Spleen (tissue), 11 donors: Measurements from ENCODE around the gene HERC3. TPM values are rescaled to one million over a fixed set of nuclear protein-coding genes. Genes with fewer than 3 reads are reported as not detected.

Experiments used
- DNase-seq: peaks from one replicate; pipeline ENCODE4 v3.0.0-alpha.2; 2020
- H3K27ac ChIP-seq, 8 donors: fragments of 200-600 bp; sonication (generic) in 7 of 8; 1 replicate in 4 of 8; 2 replicates in 4 of 8; pipeline versions ENCODE4 v1.5.0 to v1.8.0; 2016 to 2021; ENCODE audit warnings: inconsistent platforms in 4 of 8, mild to moderate bottlenecking in 4 of 8, moderate library complexity in 1 of 8
- H3K27me3 ChIP-seq, 7 donors: fragments of 200-600 bp; sonication (generic) in 6 of 7; replicated peaks in 1 of 7; 1 replicate in 4 of 7; 2 replicates in 3 of 7; pipeline versions ENCODE4 v1.5.0 to v1.8.0; 2016 to 2021; ENCODE audit warnings: inconsistent platforms in 3 of 7, mild to moderate bottlenecking in 1 of 7
- H3K36me3 ChIP-seq, 6 donors: fragments of 200-600 bp; sonication (generic) in 5 of 6; 1 replicate in 4 of 6; 2 replicates in 2 of 6; pipeline versions ENCODE4 v1.5.0 to v1.8.0; 2016 to 2021; ENCODE audit warnings: inconsistent platforms in 2 of 6
- H3K4me1 ChIP-seq, 6 donors: fragments of 200-600 bp; sonication (generic) in 5 of 6; 1 replicate in 3 of 6; 2 replicates in 3 of 6; pipeline versions ENCODE4 v1.5.0 to v1.8.0; 2016 to 2021; ENCODE audit warnings: inconsistent platforms in 3 of 6
- H3K4me3 ChIP-seq, 8 donors: fragments of 200-600 bp; sonication (generic) in 7 of 8; 1 replicate in 4 of 8; 2 replicates in 4 of 8; pipeline versions ENCODE4 v1.5.0 to v1.8.0; 2016 to 2021; ENCODE audit warnings: inconsistent platforms in 4 of 8, mild to moderate bottlenecking in 4 of 8, moderate library complexity in 2 of 8
- H3K9me3 ChIP-seq, 8 donors: fragments of 200-600 bp; sonication (generic) in 7 of 8; 1 replicate in 4 of 8; 2 replicates in 4 of 8; pipeline versions ENCODE4 v1.5.0 to v1.8.0; 2016 to 2021; ENCODE audit warnings: inconsistent platforms in 4 of 8
- CTCF ChIP-seq, 11 experiments: fragments of 200-600 bp in 7 of 11; fragments of 450-650 bp in 4 of 11; sonication (generic) in 4 of 11; IDR thresholded peaks in 8 of 11; conservative IDR thresholded peaks in 3 of 11; 1 replicate in 7 of 11; 2 replicates in 4 of 11; pipeline versions ENCODE4 v1.4.0 to v1.8.0; 2016 to 2021; ENCODE audit warnings: antibody characterized with exemption in 11 of 11, inconsistent platforms in 4 of 11, mild to moderate bottlenecking in 1 of 11
- POLR2A ChIP-seq, 3 donors: fragments of 450-650 bp; IDR thresholded peaks; one replicate each; pipeline ENCODE4 v1.5.1; 2017; ENCODE audit warnings: antibody characterized with exemption in 3 of 3, mild to moderate bottlenecking in 1 of 3
- POLR2AphosphoS5 ChIP-seq, 3 donors: sonication (generic); formaldehyde crosslinking; IDR thresholded peaks; one replicate each; pipeline ENCODE4 v1.5.1; 2017; ENCODE audit warnings: antibody characterized with exemption in 3 of 3
- WGBS, 5 donors: extraction: QIAGEN DNeasy Blood & Tissue Kit in 3 of 5; methylation state at CpG; one replicate each; pipeline versions ENCODE4 v1.1.5 to v1.1.7; 2013 to 2018; 5-methylcytosine and 5-hydroxymethylcytosine counted together
- intact Hi-C: fragments of 100-400 bp; cut with DNase I; formaldehyde crosslinking; loops from one replicate; pipeline ENCODE4 v1.15.0; 2023; ENCODE audit warnings: low total_unique reads
- polyA plus RNA-seq, 3 donors: library from polyadenylated mRNA; stranded (reverse); fragments of 200-250 nt; gene quantifications; one replicate each; pipeline ENCODE4 v1.2.1, GENCODE V29; 2013
- total RNA-seq, 7 donors: library from RNA; depleted of rRNA in 3 of 7; stranded (reverse); fragments of >200 nt in 3 of 7; fragmentation: NEBNext Ultra II Directional in 4 of 7; extraction: Animal tissue kit (Norgen Biotek cat#: 25700) in 4 of 7; gene quantifications; one replicate each; pipeline versions ENCODE4 v1.1.0 to v1.2.1, GENCODE V29; 2016 to 2021
- donor health status: healthy with polysubstance abuse.
- donor health status: DM: no; HTN: no; CAD: no; lungs with moderate emphysema.
- donor health status: DM: no; HTN: no; CAD: no.
- donor health status: Bipolar disorder and iron deficiency.
- donor health status: healthy.
- donor health status: DM: no; HTN: no; CAD: no.
- donor health status: DM: yes; HTN: yes; CAD: no.

The HERC3 gene
- total and polyA plus RNA-seq, 10 donors: 4.4 to 73.5 (median 62.2) TPM

DNA sequence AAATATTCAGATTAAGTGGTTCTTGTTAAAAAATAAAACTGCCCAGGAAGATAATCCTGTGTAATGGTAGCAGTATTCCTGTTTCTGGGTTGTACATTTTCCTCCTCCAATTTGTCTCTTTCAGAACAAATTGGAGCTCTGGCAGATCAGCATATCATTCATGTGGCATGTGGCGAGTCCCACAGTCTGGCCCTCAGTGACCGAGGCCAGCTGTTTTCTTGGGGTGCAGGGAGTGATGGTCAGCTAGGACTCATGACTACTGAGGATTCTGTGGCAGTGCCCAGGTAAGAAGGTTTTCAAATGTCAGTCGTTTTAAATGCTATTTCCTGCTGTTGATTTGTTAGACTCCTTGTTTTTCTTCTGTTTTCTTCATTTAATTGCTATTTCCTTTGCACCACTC lies 57.4 kb downstream of the HERC3 start:
- no peak for DNase-seq
- intact Hi-C loops: no loop called here
- peaks cover 0 to 38% (median 15%) of the 10 kb centered on the region in 6 donors for H3K36me3 ChIP-seq
- 72 to 84% (median 80%) methylated on average over 3 of the region's 3 CpGs for WGBS, 5 donors
- TF ChIP-seq POLR2A (IDR thresholded peaks at IDR 0.05): no peak
- no peak for TF ChIP-seq CTCF (IDR thresholded peaks at IDR 0.05 in 8 of 11, conservative IDR thresholded peaks at IDR 0.05 in 3 of 11)
- TF ChIP-seq POLR2AphosphoS5 (IDR thresholded peaks at IDR 0.05): no peak
- no peak overlapping the region for H3K4me3 ChIP-seq
- H3K9me3 ChIP-seq: no peaks in the 10 kb centered on the region
- no peaks in the 10 kb centered on the region for H3K27me3 ChIP-seq
- no peak overlapping the region for H3K27ac ChIP-seq
- no peaks in the 10 kb centered on the region for H3K4me1 ChIP-seq

DNA sequence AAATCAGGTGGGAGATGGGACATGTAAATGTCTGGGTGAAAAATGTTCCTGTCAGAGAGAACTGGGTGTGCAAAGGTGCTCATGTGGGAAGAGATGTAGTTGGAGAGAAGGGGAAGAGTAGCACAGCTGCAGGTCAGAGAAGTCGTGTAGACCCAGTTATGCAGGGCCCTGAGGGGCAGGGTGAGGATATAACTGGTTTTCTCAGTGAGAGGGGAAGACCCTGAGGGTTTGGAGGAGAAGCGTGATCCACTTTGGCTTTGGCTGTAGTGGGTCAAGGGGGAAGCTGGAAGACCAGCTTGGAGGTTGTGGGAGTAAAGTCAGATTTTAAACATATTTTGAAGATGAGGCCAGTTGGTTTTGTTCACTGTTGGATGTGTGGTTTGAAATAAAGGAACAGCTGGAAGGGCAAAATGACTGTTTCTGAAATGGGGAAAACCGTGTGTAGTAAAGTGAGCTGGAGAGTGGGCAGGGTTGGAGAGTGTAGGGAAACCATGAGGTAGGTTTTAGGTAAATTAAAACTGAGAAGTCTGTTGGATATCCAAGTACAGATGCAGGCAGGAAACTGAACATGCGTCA lies 61.2 kb downstream of the HERC3 start:
- no peaks in the 10 kb centered on the region for H3K27me3 ChIP-seq
- WGBS, 5 donors: 83 to 94% (median 88%) methylated on average over 4 of the region's 4 CpGs
- no peaks in the 10 kb centered on the region for H3K4me1 ChIP-seq
- intact Hi-C loops: no loop called here
- H3K9me3 ChIP-seq: no peaks in the 10 kb centered on the region
- DNase-seq: no peak
- no peak overlapping the region for H3K27ac ChIP-seq
- H3K36me3 ChIP-seq: peaks cover 3 to 75% (median 30%) of the 10 kb centered on the region in 6 donors
- H3K4me3 ChIP-seq: no peak overlapping the region
- no peak for TF ChIP-seq POLR2AphosphoS5 (IDR thresholded peaks at IDR 0.05)
- no peak for TF ChIP-seq CTCF (IDR thresholded peaks at IDR 0.05 in 8 of 11, conservative IDR thresholded peaks at IDR 0.05 in 3 of 11)
- TF ChIP-seq POLR2A (IDR thresholded peaks at IDR 0.05): no peak

DNA sequence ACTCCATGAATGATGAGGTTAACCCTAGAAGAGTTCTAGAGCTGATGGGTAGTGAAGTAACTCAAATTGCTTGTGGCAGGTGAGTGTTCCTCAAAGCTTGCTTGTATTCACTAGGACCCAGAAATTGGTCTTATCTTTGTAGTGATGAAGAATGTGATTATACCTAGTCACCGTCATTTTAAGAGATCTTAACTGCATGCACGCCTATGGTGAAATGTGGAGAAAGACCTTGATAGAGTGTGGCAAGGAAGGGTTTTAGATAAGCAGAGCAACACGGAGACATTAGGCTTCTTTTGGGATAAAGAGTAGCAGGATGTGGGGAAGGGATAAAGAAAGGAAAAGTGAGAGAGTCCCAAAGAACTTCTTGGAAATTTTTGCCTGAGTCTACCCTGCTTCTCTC lies 62.9 kb downstream of the HERC3 start:
- no peaks in the 10 kb centered on the region for H3K27me3 ChIP-seq
- H3K9me3 ChIP-seq: no peaks in the 10 kb centered on the region
- H3K4me3 ChIP-seq: no peak overlapping the region
- no peak for TF ChIP-seq CTCF (IDR thresholded peaks at IDR 0.05 in 8 of 11, conservative IDR thresholded peaks at IDR 0.05 in 3 of 11)
- TF ChIP-seq POLR2AphosphoS5 (IDR thresholded peaks at IDR 0.05): no peak
- TF ChIP-seq POLR2A (IDR thresholded peaks at IDR 0.05): no peak
- H3K4me1 ChIP-seq: no peaks in the 10 kb centered on the region
- no peak overlapping the region for H3K27ac ChIP-seq
- intact Hi-C loops: loop anchor here (5.0 kb wide), 1 partner anchor 118 kb away; no protein-coding TSS in a partner anchor
- WGBS, 5 donors: 80 to 87% (median 83%) methylated on average over 3 of the region's 3 CpGs
- DNase-seq: no peak
- H3K36me3 ChIP-seq: peaks cover 3 to 91% (median 32%) of the 10 kb centered on the region in 6 donors

DNA sequence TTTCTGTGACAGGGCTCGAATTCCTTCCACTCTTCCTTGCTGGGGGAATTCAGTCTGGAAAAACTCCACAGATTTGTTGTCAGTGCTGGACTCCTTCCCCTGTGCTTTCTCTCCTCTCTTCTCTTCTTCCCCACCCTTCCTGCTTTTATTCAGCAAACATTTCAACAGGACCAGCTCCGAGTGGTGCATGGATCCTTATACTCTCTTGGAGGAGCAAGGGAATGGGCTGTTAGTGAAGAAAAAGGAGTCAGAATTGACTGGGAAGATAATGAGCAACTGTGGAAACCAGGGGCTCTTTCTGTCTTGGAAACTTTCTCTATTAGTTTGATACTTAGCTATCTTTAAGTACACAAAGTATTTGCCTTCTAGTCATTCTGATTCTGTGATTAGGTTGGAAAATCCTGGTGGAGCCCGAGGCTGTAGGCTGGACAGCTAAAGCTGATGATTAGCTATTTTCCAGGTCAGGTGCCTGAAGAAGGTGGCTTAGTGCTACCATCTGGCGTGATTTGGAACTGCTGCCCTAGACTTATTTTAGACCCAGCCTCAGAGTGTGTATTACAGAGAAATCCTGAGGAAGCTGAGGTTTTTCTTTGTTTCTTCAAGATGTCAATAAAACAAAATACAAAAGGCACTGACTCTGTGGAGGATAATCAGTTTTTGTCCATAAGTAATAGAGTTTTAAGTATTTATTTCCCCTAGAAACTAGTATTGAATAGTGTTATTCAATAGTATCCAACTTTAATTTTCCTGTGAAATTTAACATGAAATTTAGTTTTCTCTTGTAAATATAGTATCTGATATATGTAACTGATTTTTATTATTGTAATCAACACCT lies 67.0 kb downstream of the HERC3 start:
- Histone ChIP-seq H3K27ac (peak overlapping the region in 2 of 8 donors; percentile 16 to 22), H3K4me3 (no peak overlapping the region), H3K4me1 (no peaks in the 10 kb centered on the region), H3K9me3 (no peaks in the 10 kb centered on the region), H3K36me3 (peaks cover 3 to 95% (median 30%) of the 10 kb centered on the region in 6 donors), H3K27me3 (no peaks in the 10 kb centered on the region)
- WGBS, 5 donors: 30 to 55% (median 52%) methylated on average over 4 of the region's 4 CpGs
- TF ChIP-seq POLR2AphosphoS5 (IDR thresholded peaks at IDR 0.05): peak in 1 of 3 donors; percentile 12
- TF ChIP-seq POLR2A (IDR thresholded peaks at IDR 0.05): no peak
- TF ChIP-seq CTCF (IDR thresholded peaks at IDR 0.05 in 8 of 11, conservative IDR thresholded peaks at IDR 0.05 in 3 of 11): peak in 10 of 11 experiments; percentile 33 to 77 (median 62)
- intact Hi-C loops: loop anchor here (5.0 kb wide), 1 partner anchor 122 kb away; no protein-coding TSS in a partner anchor
- DNase-seq: no peak
